ENCODE data around the gene PCNX1.
"Not testable (repeated sequence)": the region's sequence is repeated elsewhere in the genome, so short reads cannot be mapped to it uniquely, and the experiment has no call there.

Gene PCNX1

GRCh38 chr14:71012888-71013287, 105.6 kb downstream of the PCNX1 start:
- no peak for DNase-seq (ENCODE audit: low read depth in 1 of 2, low spot score in 1 of 2)

DNA sequence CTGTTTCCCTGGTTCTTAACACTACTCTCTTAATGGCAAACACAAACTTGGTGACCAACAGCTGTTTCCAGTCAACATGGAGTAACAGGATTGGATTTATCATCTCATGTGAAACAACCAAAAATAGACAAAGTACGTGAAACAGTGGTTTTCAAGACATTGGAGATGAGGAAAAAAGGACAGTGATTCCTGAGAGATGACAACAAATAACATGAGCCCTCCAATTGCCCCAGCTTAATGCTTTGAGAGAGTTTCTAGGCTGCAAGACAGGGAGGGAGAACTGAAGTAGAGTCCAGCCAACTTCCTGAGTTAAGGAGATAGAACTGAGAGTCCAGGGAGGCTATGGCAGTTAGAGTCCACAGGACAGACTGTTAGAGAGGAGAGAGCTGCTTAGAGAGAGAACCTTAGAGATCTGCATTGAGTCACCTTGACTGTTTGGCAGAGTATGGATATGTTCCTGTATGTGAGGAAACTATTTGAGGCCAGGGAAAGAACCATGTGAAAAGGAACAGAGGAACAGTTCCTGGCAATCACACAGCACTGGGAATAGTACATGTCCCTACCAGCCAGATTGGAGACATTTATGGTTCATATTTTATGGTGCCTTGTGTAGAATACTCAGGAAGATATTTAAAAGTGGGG, 106.4 kb downstream of the PCNX1 start:
- DNase-seq (ENCODE audit: low read depth in 1 of 2, low spot score in 1 of 2): no peak

- DNase-seq (ENCODE audit: low read depth in 1 of 2, low spot score in 1 of 2): not testable (repeated sequence)
These were observed 112.7 kb downstream of the PCNX1 start for GRCh38 chr14:71019917-71020316.

GRCh38 chr14:71021347-71022011, 114.2 kb downstream of the PCNX1 start:
- no peak for DNase-seq (ENCODE audit: low read depth in 1 of 2, low spot score in 1 of 2)

DNA sequence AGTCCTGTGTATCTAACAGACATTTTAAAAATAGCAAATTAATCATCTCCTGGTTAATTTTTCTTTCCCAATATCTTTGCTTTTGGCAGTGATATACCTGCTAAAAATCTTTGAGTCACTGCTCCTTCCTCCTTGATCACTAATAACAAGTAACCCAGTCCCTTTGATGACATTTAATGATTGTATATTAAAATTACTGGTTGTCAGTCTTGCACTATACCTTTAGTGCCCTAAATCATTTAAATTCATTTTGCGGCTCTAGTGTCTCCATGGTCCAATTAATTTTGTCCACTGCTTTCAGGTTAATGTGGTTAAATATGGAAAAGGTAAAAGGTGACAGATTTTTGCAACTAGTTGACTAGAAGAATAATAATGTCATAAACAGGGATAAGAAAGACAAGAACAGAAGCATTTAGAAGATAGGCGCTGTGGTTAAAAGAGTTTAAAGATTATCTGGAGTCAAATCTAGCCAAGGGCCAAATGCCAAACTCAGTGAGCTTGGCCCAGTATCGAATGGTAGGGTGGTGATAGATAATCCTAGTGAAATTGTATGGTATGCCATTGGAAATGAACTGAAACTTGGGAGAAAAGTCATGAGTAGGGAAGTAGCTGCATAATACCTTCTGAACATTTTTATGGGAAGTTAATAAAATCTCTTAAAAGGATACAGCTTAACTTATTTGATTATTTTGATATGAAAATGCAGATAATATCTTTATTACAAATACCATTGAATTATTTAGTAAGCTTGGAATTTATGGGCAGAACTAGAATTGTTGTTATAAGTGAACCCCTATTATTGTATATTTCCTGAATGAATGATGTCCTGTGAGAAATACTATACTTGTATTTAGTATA, 115.0 kb downstream of the PCNX1 start:
- DNase-seq (ENCODE audit: low read depth in 1 of 2, low spot score in 1 of 2): no peak

GRCh38 chr14:71022939-71023338, 115.7 kb downstream of the PCNX1 start:
- DNase-seq (ENCODE audit: low read depth in 1 of 2, low spot score in 1 of 2): no peak

- DNase-seq (ENCODE audit: low read depth in 1 of 2, low spot score in 1 of 2): no peak
These were observed 122.0 kb downstream of the PCNX1 start for GRCh38 chr14:71029236-71029781.

DNA sequence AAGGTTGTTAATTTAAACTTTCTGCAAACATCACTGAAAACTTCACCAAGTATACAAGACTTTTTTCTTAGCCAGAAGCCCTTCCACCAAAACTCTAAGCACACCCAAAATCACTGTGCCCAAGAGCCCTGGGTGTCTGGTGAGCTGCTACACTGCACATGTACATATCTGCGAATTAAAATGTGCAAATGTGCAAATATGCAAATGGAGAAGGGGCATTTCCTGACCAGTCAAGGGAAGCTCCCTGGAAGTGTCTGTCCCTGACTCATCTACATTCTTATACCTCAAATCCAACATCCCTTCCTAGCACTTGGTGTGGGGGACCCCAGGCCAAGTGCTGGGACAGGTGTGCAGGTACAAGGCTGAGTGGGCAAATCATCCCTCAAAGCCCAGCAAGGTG, 123.7 kb downstream of the PCNX1 start:
- DNase-seq (ENCODE audit: low read depth in 1 of 2, low spot score in 1 of 2): no peak

GRCh38 chr14:71036433-71036832, 129.2 kb downstream of the PCNX1 start:
- no peak for DNase-seq (ENCODE audit: low read depth in 1 of 2, low spot score in 1 of 2)

DNA sequence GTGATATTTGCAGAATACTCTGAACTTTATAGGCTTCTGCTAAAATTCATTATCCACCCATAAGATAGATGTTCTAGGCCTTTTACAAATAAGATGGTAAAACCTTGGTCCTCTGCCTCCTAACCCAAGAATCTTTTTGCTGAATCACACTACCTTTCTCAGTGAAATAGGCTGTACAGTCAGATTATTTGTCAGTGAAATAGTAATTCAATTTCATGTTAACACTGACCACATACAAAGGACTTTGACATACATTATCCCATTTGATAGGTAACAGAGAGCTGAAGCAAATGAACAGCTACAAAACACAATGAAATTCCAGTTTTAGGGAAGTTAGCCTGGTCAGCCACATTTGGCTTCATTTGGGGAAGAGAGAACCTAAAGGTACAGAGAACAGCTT, 141.1 kb downstream of the PCNX1 start:
- no peak for DNase-seq (ENCODE audit: low read depth in 1 of 2, low spot score in 1 of 2)

- DNase-seq (ENCODE audit: low read depth in 1 of 2, low spot score in 1 of 2): no peak
These were observed 142.3 kb downstream of the PCNX1 start for GRCh38 chr14:71049435-71050133.

- DNase-seq (ENCODE audit: low read depth in 1 of 2, low spot score in 1 of 2): no peak
These were observed 143.1 kb downstream of the PCNX1 start for GRCh38 chr14:71050227-71050823.

GRCh38 chr14:71054706-71055105, 147.4 kb downstream of the PCNX1 start:
- no peak for DNase-seq (ENCODE audit: low read depth in 1 of 2, low spot score in 1 of 2)

DNA sequence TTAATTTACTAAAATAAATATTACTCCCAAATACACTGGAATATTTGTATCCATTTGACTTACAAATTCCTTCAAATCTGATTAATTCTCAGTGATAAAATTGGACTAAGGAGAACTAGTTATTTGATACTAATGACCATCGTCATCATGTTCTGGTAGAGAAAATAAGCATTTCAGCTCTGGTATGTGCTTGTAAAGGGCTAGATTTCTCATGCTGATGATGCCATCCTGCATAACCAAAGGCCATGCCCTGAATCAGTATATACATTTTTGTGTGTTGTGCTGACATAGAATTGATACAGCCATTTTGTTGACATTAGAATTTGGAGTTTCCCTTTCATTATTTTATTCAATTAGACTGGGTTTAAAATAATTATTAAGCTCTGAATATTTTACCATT, 148.9 kb downstream of the PCNX1 start:
- DNase-seq (ENCODE audit: low read depth in 1 of 2, low spot score in 1 of 2): no peak

GRCh38 chr14:71060274-71060673, 153.0 kb downstream of the PCNX1 start:
- no peak for DNase-seq (ENCODE audit: low read depth in 1 of 2, low spot score in 1 of 2)

- no peak for DNase-seq (ENCODE audit: low read depth in 1 of 2, low spot score in 1 of 2)
These were observed 153.7 kb downstream of the PCNX1 start for GRCh38 chr14:71060825-71061455.

GRCh38 chr14:71061458-71061857, 154.2 kb downstream of the PCNX1 start:
- DNase-seq (ENCODE audit: low read depth in 1 of 2, low spot score in 1 of 2): no peak

DNA sequence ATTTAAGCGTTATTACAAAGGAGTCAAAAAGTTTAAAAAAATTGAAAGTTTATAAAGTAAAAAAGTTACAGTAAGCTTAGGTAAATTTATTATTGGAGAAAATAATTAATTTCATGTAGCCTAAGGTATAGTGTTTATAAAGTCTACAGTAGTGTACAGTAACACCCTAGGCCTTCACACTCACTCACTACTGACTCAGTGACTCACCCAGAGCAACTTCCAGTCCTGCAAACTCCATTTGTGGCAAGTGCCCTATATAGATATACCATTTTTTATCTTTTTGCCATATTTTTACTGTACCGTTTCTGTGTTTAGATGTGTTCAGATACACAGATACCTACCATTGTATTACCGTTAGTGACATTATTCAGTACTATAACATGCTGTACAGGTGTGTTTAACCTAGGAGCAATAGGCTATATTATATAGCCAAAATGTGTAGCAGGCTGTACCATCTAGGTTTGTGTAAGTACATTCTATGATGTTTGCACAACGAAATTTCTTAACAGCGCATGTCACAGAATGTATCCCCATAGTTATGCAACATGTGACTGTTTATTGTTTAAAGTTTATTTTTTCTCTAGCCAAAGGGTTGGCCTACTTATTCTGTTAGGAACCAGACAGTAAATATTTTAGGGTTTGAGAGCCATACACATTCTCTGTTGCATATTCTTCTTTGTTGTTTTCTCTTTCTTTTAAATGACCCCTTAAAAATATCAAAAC, 155.5 kb downstream of the PCNX1 start:
- no peak for DNase-seq (ENCODE audit: low read depth in 1 of 2, low spot score in 1 of 2)

DNA sequence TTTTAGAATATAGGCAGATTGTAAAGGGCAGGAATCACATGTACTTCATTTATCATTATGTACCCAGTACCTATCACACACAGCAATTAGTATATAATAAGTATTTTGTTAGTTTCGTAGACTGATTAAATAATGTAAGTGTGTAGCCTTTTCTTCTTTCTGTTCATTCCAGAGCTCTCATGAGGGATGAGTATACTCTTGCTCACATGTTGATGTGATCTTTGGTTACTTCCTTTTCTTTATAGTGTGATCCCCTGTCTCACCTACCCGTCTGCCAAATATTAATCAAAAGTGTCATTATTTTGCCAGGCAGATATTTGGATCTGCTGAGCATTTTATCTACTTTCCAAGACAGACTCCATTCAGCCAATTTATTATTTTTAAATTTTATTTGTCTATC, 156.1 kb downstream of the PCNX1 start:
- DNase-seq (ENCODE audit: low read depth in 1 of 2, low spot score in 1 of 2): no peak

GRCh38 chr14:71064747-71065146, 157.5 kb downstream of the PCNX1 start:
- DNase-seq (ENCODE audit: low read depth in 1 of 2, low spot score in 1 of 2): not testable (repeated sequence)
